HG03378 (cell line): Measurements from ENCODE around the gene LAMA3.

Source experiments
- ATAC-seq: cut with Tn5 transposase; IDR thresholded peaks from one replicate; pipeline ENCODE4 v1.9.1; 2021; ENCODE audit warnings: mild to moderate bottlenecking, moderate library complexity; ENCODE audit not compliant: unreplicated experiment

Gene LAMA3

DNA sequence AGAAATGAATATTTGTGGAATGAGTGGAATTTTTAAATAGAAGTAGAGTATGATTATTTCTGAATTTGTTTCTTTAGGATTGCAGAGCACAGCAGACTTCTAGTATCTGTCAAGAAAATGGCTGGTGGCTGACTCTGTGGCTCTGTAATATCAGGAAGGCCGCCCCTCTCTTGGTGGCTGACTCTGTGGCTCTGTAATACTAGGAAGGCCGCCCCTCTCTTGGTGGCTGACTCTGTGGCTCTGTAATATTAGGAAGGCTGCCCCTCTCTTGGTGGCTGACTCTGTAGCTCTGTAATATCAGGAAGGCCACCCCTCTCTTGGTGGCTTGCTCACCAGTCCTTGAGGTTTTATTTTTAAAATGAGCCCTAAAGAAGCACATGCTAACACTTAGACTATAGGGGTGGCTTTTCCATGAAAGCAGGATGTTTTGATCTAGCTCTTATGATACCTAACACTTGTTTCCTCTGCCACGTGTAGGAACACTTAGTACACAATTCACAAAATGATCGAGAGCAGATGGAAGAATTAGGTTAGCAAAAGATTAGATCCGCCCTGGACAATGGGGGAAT is 240.2 kb downstream of the LAMA3 start:
- no peak for ATAC-seq

DNA sequence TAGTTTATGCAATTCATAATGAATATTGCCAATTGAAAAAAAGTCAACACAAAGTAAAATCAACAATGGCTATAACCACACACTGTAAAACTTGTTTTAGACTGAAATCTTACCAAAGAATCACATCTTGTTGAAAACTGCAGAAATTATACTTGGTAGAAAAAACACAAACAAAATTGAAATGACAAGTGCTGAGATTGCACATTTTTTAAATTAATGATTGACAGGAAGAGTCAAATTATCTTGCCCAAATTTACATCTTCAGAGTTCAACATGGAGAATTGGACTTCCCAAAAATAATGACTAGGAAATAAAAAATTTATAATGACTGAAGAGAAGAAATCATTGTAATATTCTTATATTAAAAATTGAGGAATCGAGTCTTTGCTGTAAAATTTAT is 240.7 kb downstream of the LAMA3 start:
- no peak for ATAC-seq

DNA sequence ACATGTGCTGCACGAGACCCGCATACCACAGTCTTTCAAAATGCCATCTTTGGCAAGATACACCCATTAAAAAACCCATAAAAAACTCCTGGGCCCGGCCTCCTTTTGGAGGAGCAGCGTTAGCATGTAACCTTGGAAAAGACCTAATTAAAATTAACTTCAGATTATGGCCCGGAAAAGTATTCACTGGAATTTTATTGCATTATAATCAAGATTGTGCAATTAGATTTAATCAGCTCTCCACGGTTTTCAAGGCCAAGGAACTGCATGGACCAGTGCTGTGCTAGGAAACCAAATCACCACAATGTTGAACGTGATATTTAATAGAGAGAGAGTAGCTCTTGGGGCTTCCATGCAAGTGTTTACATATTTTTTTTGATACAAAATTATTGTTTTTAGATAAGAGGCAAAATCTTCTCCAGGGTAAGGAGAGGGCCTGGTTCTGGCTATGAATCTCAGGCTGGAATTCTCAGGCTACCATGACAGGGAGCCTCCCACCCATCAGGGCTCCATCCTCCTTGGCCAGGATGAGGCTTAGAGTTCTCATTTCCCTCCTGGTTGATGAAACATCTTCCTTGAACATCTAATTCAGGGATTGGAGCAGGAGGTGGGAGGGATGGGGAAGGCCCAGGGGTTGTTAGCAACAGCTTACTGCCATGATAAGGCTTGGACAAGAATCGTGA is 243.3 kb downstream of the LAMA3 start:
- ATAC-seq = no peak

DNA sequence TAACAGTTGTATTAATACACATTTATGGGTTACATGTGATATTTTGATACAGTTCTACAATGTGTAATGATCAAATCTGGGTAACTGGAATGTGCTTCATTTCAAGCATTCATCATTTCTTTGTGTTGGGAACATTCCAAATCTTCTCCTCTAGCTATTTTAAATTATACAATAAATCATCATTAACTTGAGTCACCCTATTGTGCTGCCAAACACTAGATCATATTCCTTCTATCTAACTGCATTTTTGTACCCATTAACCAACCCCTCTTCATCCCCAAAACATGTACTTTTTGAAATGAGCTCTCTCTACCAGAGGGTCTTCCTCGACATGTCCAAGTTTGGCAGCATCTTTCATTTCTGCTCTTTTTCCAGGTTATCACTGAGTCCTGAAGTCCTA is 244.2 kb downstream of the LAMA3 start:
- no peak for ATAC-seq

DNA sequence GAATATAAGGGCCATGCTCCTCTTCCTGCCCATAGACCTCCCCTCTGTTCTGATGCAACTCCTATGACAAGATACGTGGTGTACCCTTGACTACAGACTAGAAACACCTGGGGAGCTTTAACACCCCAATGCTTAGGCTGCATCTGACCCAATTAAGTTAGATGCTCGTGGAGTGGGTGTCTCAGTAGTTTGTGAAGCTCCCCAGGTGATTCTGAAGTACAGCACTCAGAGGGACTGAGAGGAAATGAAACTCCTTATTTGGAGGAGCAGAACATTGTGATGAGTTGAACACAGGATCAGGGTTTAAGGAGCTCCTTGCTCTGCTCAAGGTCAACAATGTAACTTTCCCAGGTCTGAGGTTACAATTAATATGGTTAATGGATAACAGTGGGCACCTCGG is 245.0 kb downstream of the LAMA3 start:
- ATAC-seq = peak; percentile 67

GRCh38 chr18:23934863-23935262 is 245.6 kb downstream of the LAMA3 start:
- ATAC-seq = no peak

DNA sequence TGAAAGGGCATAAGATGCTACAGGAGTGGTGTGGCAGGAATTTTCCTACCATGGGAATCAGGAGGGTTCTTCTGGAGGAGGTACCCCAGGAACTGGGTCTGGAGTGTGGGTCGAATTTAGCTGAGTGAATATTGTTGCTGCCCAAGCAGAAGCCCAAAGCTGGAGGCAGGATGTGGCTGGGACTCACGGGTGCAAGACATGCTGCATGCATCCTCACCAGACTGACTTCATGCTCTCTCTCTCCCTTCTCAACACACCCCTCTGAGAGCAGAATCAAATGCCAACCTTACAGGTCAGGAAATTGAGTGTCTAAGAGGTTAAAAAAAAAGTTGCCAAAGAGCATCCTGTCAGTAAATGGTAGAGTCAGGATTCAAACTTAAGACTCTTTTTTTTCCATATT is 246.6 kb downstream of the LAMA3 start:
- no peak for ATAC-seq

GRCh38 chr18:23936381-23936958 is 247.2 kb downstream of the LAMA3 start:
- no peak for ATAC-seq

DNA sequence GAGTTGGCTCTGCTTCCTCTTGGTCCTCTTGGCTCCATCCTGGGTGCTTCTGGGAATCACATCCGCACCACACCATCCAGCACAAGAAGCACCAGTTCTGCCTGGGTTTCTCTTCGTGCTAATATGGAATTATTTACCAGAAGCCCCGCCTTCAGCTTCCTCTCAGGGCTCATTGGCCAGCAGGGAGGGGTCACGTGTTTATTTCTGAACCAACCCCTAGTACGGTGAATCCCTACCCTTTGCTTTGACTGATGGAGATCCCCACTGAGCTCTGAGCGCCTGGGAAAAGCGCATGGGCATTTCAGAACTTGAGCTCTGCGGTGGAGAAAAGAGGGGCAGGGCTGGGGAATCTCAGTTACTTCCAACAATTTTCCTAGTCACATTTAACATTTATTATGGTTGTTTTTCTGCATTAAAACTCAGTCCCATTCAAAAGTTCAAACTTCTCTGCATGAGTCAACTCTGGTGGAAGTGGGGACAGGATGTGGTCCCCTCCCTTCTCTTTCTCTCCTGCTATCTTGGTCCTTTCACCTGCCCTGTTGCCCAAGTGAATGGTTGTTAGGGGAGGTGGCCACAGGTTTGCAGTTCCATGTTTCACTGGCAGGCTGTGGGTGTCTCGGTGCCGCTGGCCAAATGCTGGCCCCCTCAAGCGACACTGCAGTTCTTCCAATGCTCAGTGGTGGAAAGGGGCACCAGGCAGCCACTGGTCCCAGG is 248.9 kb downstream of the LAMA3 start:
- no peak for ATAC-seq

DNA sequence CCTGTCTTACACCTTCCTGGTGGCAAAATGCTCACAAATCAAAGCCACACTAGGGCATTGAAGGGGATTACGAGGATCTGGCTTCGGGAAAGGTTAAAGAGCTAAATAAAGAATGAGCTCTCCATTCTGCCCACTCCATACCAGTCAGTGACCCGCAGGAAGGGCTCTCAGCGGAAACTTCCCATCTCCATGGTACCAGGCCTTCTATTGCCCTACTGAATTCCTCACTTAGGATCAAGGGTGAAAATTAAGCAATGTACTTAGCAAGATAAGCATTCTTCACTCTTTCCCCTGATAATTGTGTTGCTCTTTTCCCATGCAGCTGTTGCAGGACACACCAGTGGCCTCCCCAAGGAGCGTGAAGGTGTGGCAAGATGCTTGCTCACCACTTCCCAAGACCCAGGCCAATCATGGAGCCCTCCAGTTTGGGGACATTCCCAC is 249.7 kb downstream of the LAMA3 start:
- no peak for ATAC-seq

DNA sequence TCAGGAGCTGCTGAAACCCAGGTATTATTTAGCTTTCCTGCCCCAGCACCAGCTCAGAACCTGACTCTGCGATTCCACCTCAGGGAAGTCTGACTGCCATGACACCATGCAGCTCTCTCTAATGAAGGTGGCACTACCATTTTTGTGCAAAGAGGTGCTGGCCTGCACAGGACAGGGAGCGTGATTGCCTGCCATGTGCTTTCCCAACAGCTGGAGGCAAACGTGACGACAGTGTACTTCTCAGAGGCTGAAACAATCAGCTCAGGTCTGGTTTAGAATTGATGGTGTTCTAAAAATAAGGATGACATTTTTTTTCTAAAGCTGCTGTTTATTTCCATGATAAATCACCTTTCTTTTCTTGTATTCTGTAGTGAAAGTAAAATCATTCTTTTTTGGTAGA is 250.1 kb downstream of the LAMA3 start:
- no peak for ATAC-seq

- ATAC-seq = no peak
Measured at GRCh38 chr18:23939896-23940295, 250.6 kb downstream of the LAMA3 start.

GRCh38 chr18:23941791-23942190 is 252.5 kb downstream of the LAMA3 start:
- no peak for ATAC-seq

DNA sequence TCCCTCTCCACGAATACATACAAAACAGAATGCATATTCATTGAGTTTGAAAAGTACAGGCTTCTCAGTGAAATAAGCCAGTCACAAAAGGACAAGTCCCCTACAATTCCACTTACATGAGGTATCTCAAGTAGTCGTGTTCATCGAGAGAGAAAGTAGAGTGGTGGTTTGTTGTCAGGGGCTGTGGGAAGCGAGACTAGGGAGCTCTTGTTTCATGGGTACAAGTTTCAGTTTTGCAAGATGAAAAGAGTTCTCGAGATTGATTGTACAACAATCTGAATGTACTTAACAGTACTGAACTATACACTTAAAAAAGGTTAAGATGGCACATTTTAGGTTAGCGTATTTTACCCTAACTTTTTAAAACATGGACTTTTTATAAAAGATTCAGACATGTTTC is 253.9 kb downstream of the LAMA3 start:
- ATAC-seq = peak; percentile 52

DNA sequence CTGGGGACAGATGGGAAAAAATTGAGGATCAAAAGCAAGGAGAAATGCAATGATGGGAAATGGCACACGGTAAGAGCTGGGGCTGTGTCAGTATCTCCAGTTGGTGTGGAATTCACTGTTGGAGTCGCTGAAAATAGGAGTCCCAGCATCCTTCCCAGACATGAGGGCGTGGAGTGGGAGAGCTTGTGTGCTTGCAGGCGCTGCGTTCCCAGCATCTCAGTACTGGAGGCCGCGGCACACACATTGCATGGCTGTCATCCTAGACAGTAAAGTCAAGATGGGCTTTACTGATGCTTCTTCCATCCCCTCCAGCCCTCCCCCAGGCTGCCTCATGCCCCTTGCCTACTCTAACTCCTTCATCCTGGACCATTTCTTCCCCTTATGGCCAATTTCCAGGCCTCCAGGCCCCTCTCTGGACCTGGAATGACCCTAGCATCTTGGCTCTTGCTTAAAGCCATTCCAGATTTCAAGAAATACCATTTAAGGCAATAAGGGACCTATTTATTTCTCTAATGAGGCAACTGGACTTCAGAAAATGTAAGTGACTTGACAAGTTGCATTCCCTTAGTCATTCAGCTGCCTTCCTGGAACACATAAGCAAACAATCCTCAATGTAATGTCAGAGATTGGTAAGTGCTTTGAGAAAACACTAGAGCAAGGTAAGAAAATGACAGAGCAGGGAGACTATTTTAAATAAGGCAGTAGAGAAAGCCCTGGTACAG is 254.8 kb downstream of the LAMA3 start:
- ATAC-seq = no peak

DNA sequence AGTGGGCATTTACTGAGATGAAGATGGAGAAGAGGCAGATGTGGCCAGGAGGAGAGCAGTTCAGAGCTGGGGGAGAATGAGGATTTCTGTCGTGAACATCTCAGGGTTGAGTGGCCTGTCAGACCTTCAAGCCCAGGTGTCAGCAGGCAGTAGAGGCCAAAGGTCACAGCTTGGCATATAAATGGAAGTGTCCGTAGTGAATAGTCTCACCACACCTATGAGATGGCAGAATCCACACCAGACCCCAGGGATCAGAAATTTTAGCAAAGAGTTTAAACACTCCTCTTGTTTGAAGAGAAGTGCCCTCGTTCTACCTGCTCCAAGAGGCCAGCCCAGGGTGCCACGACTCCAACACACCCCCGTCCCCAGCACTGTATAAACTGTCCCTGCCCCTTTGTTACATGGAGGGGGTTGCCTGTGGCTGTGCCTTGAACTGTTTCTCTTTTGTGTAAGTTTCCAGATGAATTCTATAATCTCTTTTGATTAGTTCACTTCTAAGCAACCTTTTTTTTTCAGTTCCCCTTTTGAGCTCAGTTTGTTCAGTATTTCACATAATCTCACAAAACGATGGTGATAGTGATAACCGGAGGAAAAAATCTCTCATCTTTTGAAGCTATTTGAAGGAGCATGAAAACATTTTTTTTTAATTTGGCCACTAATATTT is 256.3 kb downstream of the LAMA3 start:
- peak; percentile 77 for ATAC-seq

DNA sequence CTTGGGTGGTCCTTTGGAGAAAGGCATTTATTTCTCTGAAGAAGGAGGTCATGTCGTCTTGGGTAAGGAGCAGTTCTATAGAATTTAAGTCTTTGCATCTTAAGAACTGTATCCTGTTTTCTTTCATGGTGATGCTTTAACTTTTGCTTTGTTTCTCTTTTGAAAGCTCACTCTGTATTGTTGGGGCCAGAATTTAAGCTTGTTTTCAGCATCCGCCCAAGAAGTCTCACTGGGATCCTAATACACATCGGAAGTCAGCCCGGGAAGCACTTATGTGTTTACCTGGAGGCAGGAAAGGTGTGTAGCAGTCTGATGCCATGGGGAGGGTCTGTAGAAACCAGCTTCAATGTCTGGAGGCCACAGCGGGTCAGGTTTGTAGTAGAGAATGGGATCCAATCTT is 260.6 kb downstream of the LAMA3 start:
- no peak for ATAC-seq

GRCh38 chr18:23950644-23951043 is 261.4 kb downstream of the LAMA3 start:
- ATAC-seq = no peak

DNA sequence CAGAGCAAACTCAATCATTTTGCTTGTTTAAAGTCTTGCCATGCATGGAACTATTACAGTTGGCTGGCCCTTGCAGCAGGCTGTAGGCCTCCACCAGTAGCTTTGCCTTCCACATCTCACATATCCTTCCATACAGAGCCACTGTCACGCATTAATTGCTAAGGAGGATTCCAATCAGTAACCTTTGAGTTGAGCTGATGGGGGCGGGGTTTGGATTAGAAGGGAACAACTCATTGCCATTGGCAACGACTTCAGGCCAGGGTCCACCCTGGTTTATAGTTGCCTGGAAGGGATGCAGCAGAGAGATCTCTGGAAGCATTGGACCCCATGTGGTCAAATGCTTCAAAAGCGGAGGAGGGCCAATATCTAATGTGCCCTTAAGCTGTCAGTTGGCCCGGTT is 262.0 kb downstream of the LAMA3 start:
- no peak for ATAC-seq

- ATAC-seq = no peak
Measured at GRCh38 chr18:23953984-23954383, 264.7 kb downstream of the LAMA3 start.

GRCh38 chr18:23956483-23956882 is 267.2 kb downstream of the LAMA3 start:
- ATAC-seq = no peak
